Pancreas (tissue), 10 donors: ENCODE results near the gene CDC14A. TPM values are rescaled to one million over a fixed set of nuclear protein-coding genes. Genes with fewer than 3 reads are reported as not detected.

Source experiments
- ATAC-seq, 4 donors: fragments of 200-7000 bp; cut with Tn5 transposase; one replicate each; pipeline versions ENCODE4 v1.8.0 to v1.9.1; 2020; ENCODE audit warnings: mild to moderate bottlenecking in 4 of 4, moderate library complexity in 4 of 4
- DNase-seq, 6 donors: peaks; one replicate each; pipeline ENCODE4 v3.0.0-alpha.2; 2020
- FAIRE-seq: peaks from 2 replicates; lab custom pipeline; 2012; peaks lifted over from hg19 to GRCh38; lab: Jason Lieb, UNC
- H3K27ac ChIP-seq, 4 donors: fragments of 200-600 bp; sonication (generic); 1 replicate in 3 of 4; 2 replicates in 1 of 4; pipeline versions ENCODE4 v1.5.0 to v1.8.0; 2020
- H3K27me3 ChIP-seq, 4 donors: fragments of 200-600 bp; one replicate each; pipeline ENCODE4 v1.8.0; 2021
- H3K36me3 ChIP-seq, 3 donors: fragments of 200-600 bp; sonication (generic) in 1 of 3; one replicate each; pipeline versions ENCODE4 v1.5.0 to v1.8.0; 2020 to 2021
- H3K4me1 ChIP-seq, 3 donors: fragments of 200-600 bp; one replicate each; pipeline ENCODE4 v1.8.0; 2021
- H3K4me3 ChIP-seq, 4 donors: fragments of 200-600 bp; sonication (generic) in 2 of 4; one replicate each; pipeline versions ENCODE4 v1.5.0 to v1.8.0; 2020 to 2021
- H3K9me3 ChIP-seq, 4 donors: fragments of 200-600 bp; one replicate each; pipeline ENCODE4 v1.8.0; 2021
- WGBS, 2 donors: extraction: QIAGEN DNeasy Blood & Tissue Kit; methylation state at CpG; one replicate each; pipeline ENCODE4 v1.1.7; 2013; 5-methylcytosine and 5-hydroxymethylcytosine counted together
- intact Hi-C, 3 donors: fragments of 100-400 bp; cut with DNase I; formaldehyde crosslinking; loops; one replicate each; pipeline versions ENCODE4 v1.11.1 to v1.14.2; 2022
- polyA plus RNA-seq, 2 donors: library from polyadenylated mRNA; stranded (reverse); fragments of 200-250 nt; gene quantifications; one replicate each; pipeline ENCODE4 v1.2.3, GENCODE V29; 2013
- total RNA-seq, 6 donors: library from RNA; stranded (reverse); fragmentation: NEBNext Ultra II Directional in 4 of 6; extraction: Animal tissue kit (Norgen Biotek cat#: 25700) in 4 of 6; gene quantifications; one replicate each; pipeline versions ENCODE4 v1.2.1 to v1.2.4, GENCODE V29; 2021 to 2023
- TF ChIP-seq, protein P1 (sequence below), 4 donors: fragments of 200-600 bp; sonication (generic) in 3 of 4; IDR thresholded peaks; one replicate each; pipeline versions ENCODE4 v1.5.0 to v1.8.0; 2021; ENCODE audit warnings: antibody characterized with exemption in 4 of 4
- donor health status: healthy with polysubstance abuse.
- donor health status: DM: no; HTN: no; CAD: no; lungs with moderate emphysema.
- donor health status: DM: no; HTN: no; CAD: no.
- donor health status: control.
- donor health status: control.
- donor health status: Bipolar disorder and iron deficiency.
- donor health status: DM: yes; HTN: yes; CAD: no.
- donor health status: DM: no; HTN: no; CAD: no.
- donor health status: DM: no; HTN: no; CAD: no.
- donor health status: DM: yes; HTN: yes; CAD: no.

Gene CDC14A
- total and polyA plus RNA-seq, 8 donors, result 1.4 to 5.2 (median 3.0) TPM

DNA sequence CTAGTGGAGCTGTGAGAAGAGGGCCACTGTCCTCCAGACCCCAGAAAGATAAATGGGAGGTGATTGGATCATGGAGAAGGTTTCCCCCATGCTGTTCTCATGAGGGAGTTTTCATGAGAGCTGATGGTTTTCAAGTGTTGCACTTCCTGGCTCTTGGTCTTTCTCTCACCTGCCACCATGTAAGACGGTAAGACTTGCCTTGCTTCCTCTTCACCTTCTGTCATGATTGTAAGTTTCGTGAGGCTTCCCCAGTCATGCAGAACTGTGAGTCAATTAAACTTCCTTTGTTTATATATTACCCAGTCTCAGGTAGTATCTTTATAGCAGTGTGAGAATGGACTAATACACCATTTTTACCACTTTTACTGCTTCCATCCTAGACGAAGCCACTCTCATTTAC lies 213.2 kb downstream of the CDC14A start:
- no peaks in the 10 kb centered on the region for H3K36me3 ChIP-seq
- ATAC-seq (no peak), FAIRE-seq (no peak), DNase-seq (no peak)
- H3K27me3 ChIP-seq, result no peaks in the 10 kb centered on the region
- H3K4me3 ChIP-seq, result no peak overlapping the region
- no peak overlapping the region for H3K27ac ChIP-seq
- intact Hi-C loops, result no loop called here
- WGBS, 2 donors, result 66 to 71% methylated on average over 3 of the region's 3 CpGs
- TF ChIP-seq, protein P1, sequence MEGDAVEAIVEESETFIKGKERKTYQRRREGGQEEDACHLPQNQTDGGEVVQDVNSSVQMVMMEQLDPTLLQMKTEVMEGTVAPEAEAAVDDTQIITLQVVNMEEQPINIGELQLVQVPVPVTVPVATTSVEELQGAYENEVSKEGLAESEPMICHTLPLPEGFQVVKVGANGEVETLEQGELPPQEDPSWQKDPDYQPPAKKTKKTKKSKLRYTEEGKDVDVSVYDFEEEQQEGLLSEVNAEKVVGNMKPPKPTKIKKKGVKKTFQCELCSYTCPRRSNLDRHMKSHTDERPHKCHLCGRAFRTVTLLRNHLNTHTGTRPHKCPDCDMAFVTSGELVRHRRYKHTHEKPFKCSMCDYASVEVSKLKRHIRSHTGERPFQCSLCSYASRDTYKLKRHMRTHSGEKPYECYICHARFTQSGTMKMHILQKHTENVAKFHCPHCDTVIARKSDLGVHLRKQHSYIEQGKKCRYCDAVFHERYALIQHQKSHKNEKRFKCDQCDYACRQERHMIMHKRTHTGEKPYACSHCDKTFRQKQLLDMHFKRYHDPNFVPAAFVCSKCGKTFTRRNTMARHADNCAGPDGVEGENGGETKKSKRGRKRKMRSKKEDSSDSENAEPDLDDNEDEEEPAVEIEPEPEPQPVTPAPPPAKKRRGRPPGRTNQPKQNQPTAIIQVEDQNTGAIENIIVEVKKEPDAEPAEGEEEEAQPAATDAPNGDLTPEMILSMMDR (IDR thresholded peaks at IDR 0.05), result no peak
- H3K4me1 ChIP-seq, result no peaks in the 10 kb centered on the region
- no peaks in the 10 kb centered on the region for H3K9me3 ChIP-seq

GRCh38 chr1:100565937-100566699 lies 213.8 kb downstream of the CDC14A start:
- H3K9me3 ChIP-seq, result no peaks in the 10 kb centered on the region
- intact Hi-C loops, result no loop called here
- no peak for FAIRE-seq
- no peak overlapping the region for H3K27ac ChIP-seq
- H3K27me3 ChIP-seq, result no peaks in the 10 kb centered on the region
- DNase-seq, result no peak
- WGBS, 2 donors, result 63 to 66% methylated on average over 5 of the region's 5 CpGs
- TF ChIP-seq, protein P1 (IDR thresholded peaks at IDR 0.05), result no peak
- no peak overlapping the region for H3K4me3 ChIP-seq
- no peaks in the 10 kb centered on the region for H3K4me1 ChIP-seq
- no peak for ATAC-seq
- H3K36me3 ChIP-seq, result no peaks in the 10 kb centered on the region

- Histone ChIP-seq H3K27ac (no peak overlapping the region), H3K4me1 (no peaks in the 10 kb centered on the region), H3K27me3 (no peaks in the 10 kb centered on the region), H3K9me3 (no peaks in the 10 kb centered on the region), H3K4me3 (no peak overlapping the region), H3K36me3 (no peaks in the 10 kb centered on the region)
- intact Hi-C loops, result no loop called here
- no peak for FAIRE-seq
- 0% methylated on average over 1 of the region's 1 CpG for WGBS, 2 donors
- no peak for ATAC-seq
- DNase-seq, result no peak
- TF ChIP-seq, protein P1 (IDR thresholded peaks at IDR 0.05), result no peak
Measured at GRCh38 chr1:100567062-100567461, 214.8 kb downstream of the CDC14A start.

Other genes starting within 250 kb of the CDC14A start
- 1 to 10 TPM in 4 of 6 donors, under 1 TPM in 2; 0.76 to 1.8 (median 1.3) TPM for gene SASS6, start 219.6 kb upstream of the CDC14A start, total RNA-seq
- 1 to 10 TPM in 1 of 2 donors, under 1 TPM in 1; 0.84 to 1.7 TPM for gene SASS6, start 219.6 kb upstream of the CDC14A start, polyA plus RNA-seq
- 10 to 100 TPM in 1 of 6 donors, 1 to 10 TPM in 5; 4.8 to 10.5 (median 8.1) TPM for gene TRMT13, start 219.3 kb upstream of the CDC14A start, total RNA-seq
- gene TRMT13, start 219.3 kb upstream of the CDC14A start, polyA plus RNA-seq, result 10 to 100 TPM in 1 of 2 donors, 1 to 10 TPM in 1; 8.7 to 10.6 TPM
- gene LRRC39, start 174.2 kb upstream of the CDC14A start, total RNA-seq, result under 1 TPM; 0.06 to 0.51 (median 0.34) TPM
- 1 to 10 TPM; 1.5 to 3.0 TPM for gene LRRC39, start 174.2 kb upstream of the CDC14A start, polyA plus RNA-seq
- 10 to 100 TPM in 2 of 6 donors, 1 to 10 TPM in 4; 7.6 to 12.8 (median 9.8) TPM for gene DBT, start 102.7 kb upstream of the CDC14A start, total RNA-seq
- 1 to 10 TPM; 1.7 to 3.0 TPM for gene DBT, start 102.7 kb upstream of the CDC14A start, polyA plus RNA-seq
- gene RTCA, start 86.3 kb upstream of the CDC14A start, total RNA-seq, result 10 to 100 TPM; 14.7 to 21.9 (median 19.5) TPM
- gene RTCA, start 86.3 kb upstream of the CDC14A start, polyA plus RNA-seq, result 10 to 100 TPM; 15.9 to 19.3 TPM
- under 1 TPM in 4 of 6 donors, not detected in 2; 0.03 to 0.09 (median 0.05) TPM for gene GPR88, start 185.6 kb downstream of the CDC14A start, total RNA-seq
- not detected for gene GPR88, start 185.6 kb downstream of the CDC14A start, polyA plus RNA-seq